ENCODE measurements around the gene OR51D1.
A peak's percentile ranks its signal among the peaks of the same experiment; 100 is the strongest.

The OR51D1 gene

GRCh38 chr11:4636962-4637661 is at the start of gene OR51D1:
Gene OR51D1, plus strand, starts transcription at chr11:4637477. Its CDS starts 2,314 bp downstream, at chr11:4639791.
- peak; percentile 26 to 44 for DNase-seq

GRCh38 chr11:4589017-4589416 is 48.3 kb upstream of the OR51D1 start:
- no peak for DNase-seq

- DNase-seq, result no peak
Measured at GRCh38 chr11:4593739-4594138, 43.5 kb upstream of the OR51D1 start, which contains the start of gene OR52I1. Gene OR52I1, plus strand, starts transcription at chr11:4594039. Its CDS starts 0 bp downstream, at chr11:4594039.

- DNase-seq, result no peak
Measured at GRCh38 chr11:4605057-4605456, 32.2 kb upstream of the OR51D1 start.

GRCh38 chr11:4606231-4607015 is 30.9 kb upstream of the OR51D1 start:
- DNase-seq, result peak; percentile 11 to 42

GRCh38 chr11:4607096-4607495 is 30.2 kb upstream of the OR51D1 start:
- DNase-seq, result no peak

GRCh38 chr11:4607781-4608666 is 29.3 kb upstream of the OR51D1 start, which contains the start of gene TRIM68:
Gene TRIM68, minus strand, starts transcription at chr11:4608231. Its CDS starts 2,727 bp downstream, at chr11:4605504.
- DNase-seq, result peak; percentile 89 to 92

GRCh38 chr11:4610258-4610935 is 26.9 kb upstream of the OR51D1 start:
- peak in 1 of 2 experiments; percentile 25 for DNase-seq

- no peak for DNase-seq
Measured at GRCh38 chr11:4611986-4612385, 25.3 kb upstream of the OR51D1 start.

- no peak for DNase-seq
Measured at GRCh38 chr11:4615856-4616444, 21.3 kb upstream of the OR51D1 start.

- DNase-seq, result no peak
Measured at GRCh38 chr11:4619514-4619913, 17.8 kb upstream of the OR51D1 start.

- DNase-seq, result peak; percentile 59 to 72
Measured at GRCh38 chr11:4626207-4627099, 10.8 kb upstream of the OR51D1 start.

GRCh38 chr11:4636136-4636535 is 1.1 kb upstream of the OR51D1 start:
- no peak for DNase-seq

- no peak for DNase-seq
Measured at GRCh38 chr11:4637662-4638047, 378 bp downstream of the OR51D1 start.

GRCh38 chr11:4639931-4640330 is 2.7 kb downstream of the OR51D1 start:
- no peak for DNase-seq

GRCh38 chr11:4641501-4641900 is 4.2 kb downstream of the OR51D1 start:
- no peak for DNase-seq

- DNase-seq, result no peak
Measured at GRCh38 chr11:4642043-4642442, 4.8 kb downstream of the OR51D1 start.

- DNase-seq, result no peak
Measured at GRCh38 chr11:4643076-4643475, 5.8 kb downstream of the OR51D1 start.

GRCh38 chr11:4643682-4644081 is 6.4 kb downstream of the OR51D1 start, which contains the start of gene OR51E1:
Gene OR51E1, plus strand, starts transcription at chr11:4643982. Its CDS starts 8,545 bp downstream, at chr11:4652527.
- DNase-seq, result no peak

- DNase-seq, result no peak
Measured at GRCh38 chr11:4644233-4644632, 7.0 kb downstream of the OR51D1 start.

GRCh38 chr11:4645974-4646373 is 8.7 kb downstream of the OR51D1 start:
- no peak for DNase-seq

Measured in AML-193 (cell line).